Measurements from ENCODE around the gene CPM.

GRCh38 chr12:68870443-68870842 lies 62.5 kb downstream of the CPM start:
- TF ChIP-seq CTCF (conservative IDR thresholded peaks at IDR 0.05; ENCODE audit: low read length): no peak
- TF ChIP-seq EZH2phosphoT487 (IDR thresholded peaks at IDR 0.05; ENCODE audit: borderline replicate concordance): no peak

Measured in Loucy (cell line).